KBM-7 (cell line): Measurements from ENCODE around the gene ASB16.
A peak's percentile ranks its signal among the peaks of the same experiment; 100 is the strongest.
"Not testable (repeated sequence)": the region's sequence is repeated elsewhere in the genome, so short reads cannot be mapped to it uniquely, and the experiment has no call there.

Experiments used
- DNase-seq: peaks from one replicate; pipeline ENCODE4 v3.0.0-alpha.2; 2015
- in situ Hi-C: fragments of 300-500 bp; cut with MboI; formaldehyde crosslinking; loops from 2 replicates; pipeline ENCODE4 v1.14.3; 2020; ENCODE audit warnings: low sequenced_read_pairs, low pct_unique_long_range_greater_than_20kb, mixed read lengths

Gene ASB16, protein sequence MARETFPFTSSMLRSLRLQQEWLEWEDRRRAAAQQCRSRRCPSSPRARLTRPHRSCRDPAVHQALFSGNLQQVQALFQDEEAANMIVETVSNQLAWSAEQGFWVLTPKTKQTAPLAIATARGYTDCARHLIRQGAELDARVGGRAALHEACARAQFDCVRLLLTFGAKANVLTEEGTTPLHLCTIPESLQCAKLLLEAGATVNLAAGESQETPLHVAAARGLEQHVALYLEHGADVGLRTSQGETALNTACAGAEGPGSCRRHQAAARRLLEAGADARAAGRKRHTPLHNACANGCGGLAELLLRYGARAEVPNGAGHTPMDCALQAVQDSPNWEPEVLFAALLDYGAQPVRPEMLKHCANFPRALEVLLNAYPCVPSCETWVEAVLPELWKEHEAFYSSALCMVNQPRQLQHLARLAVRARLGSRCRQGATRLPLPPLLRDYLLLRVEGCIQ

DNA sequence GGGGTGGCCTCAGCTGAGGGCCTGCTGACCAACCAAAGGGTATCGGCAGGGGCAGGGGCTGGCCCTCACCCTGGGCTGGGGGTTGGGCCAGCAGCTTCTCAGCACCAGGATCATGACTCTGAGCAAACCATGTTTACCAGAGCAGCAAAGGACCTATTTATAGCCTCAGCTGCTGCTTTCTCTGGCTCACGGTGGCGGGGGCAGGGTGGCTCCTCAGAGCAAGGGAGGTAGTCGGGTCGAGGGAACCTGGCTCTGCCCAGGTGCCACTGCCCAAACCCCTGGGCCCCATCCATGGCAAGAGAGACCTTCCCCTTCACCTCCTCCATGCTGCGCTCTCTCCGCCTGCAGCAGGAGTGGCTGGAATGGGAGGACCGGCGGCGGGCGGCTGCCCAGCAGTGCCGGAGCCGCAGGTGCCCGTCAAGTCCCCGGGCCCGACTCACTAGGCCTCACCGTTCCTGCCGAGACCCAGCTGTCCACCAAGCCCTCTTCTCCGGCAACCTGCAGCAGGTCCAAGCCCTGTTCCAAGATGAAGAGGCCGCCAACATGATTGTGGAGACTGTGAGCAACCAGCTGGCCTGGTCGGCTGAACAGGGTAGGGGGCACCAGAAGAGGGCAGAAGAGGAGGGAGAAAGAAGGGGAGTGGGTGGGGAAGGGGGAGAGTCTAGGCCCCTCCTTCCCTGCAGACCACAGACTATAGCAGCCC, at the start of gene ASB16:
Gene ASB16, plus strand, starts transcription at position 206 of the 703 bp plus-strand sequence. Its CDS starts 86 bp downstream, at position 292.
- in situ Hi-C loops, result no loop called here
- DNase-seq, result no peak

DNA sequence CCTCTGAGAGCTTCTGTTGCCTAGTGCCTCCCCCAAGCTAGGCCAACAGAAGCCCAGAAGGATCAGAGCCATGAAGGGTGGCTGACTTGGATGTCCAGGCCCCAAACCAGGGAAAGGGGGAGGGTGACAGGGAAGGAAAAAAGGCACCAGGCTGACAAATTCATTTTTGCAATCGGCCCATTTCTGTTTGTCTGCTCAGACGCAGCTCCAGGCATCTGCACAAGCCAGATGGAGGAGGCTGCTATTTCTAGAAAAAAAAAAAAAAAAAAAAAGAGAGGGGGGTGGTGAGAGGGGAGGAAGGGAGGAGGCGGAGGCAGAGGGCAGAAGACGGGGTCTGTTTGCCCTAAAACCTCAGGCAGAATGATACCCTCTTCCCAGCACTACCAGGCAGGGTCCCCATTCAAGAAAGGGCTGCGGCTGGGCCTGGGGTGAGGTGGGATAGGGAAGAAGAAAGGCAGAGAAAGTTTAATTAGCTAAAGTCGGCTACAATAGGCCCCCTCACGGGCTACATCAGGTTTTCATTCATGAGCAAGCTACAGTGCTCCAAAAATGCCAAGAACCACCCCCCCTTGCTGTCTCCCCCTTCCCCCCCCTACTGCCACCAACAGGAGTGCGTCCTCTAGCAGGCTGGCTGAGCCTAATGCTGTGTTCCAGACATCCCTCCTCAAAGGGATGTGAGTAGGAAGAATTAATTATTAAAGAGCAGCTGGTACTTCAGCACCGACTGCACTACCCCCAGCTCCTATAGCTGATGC, 49.5 kb upstream of the ASB16 start:
- no peak for DNase-seq
- in situ Hi-C loops, result no loop called here

DNA sequence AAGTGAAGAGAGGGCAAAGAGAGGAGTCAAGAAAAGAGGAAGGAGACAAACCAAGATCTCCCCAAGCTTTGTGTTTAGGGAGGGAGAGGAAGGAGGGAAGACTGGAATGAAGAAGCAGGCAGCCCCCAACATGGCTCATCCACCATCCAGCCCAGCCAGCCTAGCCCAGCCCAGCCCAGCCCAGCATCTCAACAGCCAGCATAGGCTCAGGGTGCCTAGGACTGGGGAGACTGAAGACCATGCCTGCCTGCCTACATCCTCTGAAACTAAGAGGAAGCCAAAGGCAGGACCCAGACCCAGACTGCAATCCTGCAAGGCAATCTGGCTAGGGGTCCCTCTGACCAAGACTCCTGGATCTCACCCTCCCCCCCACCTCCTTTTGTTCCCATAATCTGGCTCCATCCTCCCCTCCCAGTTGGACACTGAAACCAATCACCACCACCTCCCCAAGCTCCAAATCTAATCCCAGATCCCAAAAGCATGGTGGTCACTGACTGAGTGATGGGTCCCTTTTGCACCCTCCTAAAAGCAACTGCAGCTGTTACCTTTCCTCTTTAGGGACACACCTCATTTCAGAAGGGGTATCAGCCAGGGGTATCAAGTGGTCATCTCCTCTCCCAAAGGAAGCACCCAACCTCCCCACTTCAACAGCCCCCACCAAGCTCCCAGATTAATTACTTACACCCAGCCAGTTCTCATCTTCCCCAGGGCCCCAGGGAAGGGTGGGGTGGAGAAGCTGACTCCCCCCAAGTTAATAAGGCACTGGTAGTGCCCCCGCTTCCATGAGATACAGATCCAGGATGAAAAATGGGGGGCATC, 48.3 kb upstream of the ASB16 start:
- DNase-seq, result peak; percentile 50
- in situ Hi-C loops, result no loop called here

DNA sequence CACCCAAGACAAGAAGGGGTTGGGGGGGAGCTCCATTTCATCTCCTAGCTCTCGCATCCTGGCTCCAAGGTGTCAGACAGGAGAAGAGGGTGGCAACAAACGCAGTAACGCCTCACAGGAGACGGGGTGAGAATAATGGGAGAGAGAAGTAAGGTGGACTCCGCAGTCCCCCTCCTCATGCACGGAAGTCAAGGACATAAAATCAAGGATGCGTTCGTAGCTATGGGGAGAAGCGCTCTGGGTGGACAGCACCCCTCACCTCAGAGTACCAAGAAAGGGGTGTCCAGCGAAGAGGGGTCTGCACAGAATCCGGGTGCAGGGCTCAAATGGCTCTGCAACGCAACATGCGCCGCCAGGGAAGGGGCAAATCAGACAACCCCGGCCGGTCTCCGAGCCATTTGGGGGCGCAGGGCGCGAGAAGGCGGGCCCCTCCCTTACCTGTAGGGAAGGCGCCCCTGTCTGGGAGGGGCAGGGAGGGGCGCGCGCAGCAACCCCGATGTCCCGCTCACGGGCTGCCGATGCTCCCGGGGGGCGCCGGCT, 47.6 kb upstream of the ASB16 start:
- DNase-seq, result no peak
- in situ Hi-C loops, result no loop called here

DNA sequence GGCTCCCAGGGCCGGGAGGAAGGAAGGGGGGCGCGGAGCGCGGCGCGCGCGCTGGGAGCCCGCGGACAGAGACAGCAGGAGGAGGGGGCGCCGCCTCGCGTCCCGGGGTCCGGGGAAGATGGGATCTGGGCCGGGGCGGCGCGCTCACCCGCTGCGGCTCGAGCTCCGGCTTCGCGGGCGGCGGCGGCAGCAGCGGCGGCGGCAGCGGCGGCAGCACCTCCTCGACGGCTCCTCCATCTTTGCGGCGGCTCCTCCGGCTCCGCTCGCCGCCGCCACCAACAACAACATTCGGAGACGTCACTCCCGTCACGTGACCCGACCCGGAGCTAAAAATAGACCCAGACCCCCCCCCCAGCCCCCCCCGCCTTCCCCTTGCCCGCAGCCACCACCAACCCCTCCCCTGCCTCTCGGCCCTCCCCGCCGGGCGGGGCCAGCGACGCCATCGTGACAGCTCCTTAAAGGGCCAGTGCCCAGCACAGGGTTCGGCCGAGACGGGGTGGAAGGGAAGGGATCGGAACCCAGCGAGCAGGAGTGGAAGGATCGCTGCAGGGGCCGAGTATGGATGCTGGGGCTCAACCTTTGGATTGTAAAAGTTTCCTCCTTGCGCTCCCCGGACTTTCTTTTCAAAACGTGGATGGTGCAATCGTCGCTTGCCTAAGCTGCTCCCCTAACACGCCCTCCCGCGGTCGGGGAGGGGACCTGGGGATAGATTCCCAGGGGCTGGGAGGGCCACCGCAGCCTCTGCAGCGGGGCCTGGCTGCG, 47.0 kb upstream of the ASB16 start, which contains the start of gene HDAC5:
Gene HDAC5, minus strand, starts transcription at position 286 of the 762 bp plus-strand sequence. CDS start 6,126 bp downstream, outside the sequence.
- in situ Hi-C loops, result no loop called here
- DNase-seq, result peak; percentile 94

DNA sequence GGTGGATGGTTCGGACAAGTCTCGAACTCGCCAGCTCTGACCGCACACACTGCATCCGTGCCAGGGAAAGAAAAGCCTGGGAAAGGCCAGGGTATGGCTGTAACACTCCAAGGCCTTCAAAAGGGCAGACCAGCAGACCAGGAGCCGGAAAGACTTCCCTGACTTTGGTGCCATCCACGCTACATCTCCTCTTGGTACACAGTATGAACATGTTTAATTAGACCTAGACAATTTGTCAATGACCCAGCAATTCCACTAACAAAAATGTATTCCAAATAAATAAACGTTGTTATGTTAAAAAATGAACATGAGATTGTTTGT, 46.4 kb upstream of the ASB16 start:
- DNase-seq, result no peak
- in situ Hi-C loops, result no loop called here

DNA sequence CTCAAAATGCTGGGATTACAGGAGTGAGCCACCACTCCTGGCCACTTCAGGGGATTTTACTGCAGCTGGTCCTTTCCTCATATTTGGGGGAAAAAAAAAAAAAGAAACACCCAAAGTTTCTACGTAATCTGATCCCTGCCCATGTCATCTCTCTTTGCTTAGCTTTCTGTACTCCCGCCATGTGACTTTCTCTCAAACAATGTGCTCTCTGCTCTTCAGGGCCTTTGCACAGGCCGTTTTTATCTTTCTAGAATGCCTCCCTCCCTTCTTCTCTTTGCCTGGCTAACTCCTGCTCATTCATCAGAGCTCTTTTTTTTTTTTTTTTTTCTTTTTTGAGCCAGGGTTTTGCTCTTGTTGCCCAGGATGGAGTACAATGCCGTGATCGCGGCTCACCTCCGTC, 42.1 kb upstream of the ASB16 start:
- in situ Hi-C loops, result no loop called here
- DNase-seq, result no peak

DNA sequence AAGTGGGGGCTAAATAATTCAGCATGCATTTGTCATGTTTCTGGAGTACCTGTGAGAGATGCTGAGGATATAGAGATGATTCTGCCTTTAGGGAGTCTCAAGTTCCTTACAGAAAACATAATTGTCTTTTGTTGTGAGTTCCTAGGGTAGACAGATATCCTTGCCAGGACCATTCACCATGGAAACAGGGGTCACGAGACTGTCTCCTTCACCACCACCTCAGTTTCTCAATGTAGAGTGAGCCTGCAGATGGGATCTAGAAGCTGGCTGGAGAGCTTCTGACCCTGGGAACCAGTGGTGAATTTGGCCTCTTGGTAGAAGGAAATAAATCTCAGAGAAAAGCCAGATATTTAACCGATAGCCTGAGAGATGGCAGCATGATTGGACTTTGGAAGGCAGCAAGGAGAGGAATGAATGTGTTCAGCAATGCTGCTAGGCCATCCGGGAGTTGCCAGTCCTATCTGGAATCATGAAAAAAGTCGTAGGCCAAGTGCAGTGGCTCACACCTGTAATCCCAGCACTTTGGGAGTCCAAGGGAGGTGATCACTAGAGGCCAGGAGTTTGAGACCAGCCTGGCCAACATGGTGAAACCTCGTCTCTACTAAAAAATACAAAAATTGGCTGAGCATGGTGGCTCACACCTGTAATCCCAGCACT, 39.7 kb upstream of the ASB16 start:
- in situ Hi-C loops, result loop anchor here (10.0 kb wide), 1 partner anchor 56 kb away; the partner anchor contains the start of gene G6PC3
- DNase-seq, result no peak

DNA sequence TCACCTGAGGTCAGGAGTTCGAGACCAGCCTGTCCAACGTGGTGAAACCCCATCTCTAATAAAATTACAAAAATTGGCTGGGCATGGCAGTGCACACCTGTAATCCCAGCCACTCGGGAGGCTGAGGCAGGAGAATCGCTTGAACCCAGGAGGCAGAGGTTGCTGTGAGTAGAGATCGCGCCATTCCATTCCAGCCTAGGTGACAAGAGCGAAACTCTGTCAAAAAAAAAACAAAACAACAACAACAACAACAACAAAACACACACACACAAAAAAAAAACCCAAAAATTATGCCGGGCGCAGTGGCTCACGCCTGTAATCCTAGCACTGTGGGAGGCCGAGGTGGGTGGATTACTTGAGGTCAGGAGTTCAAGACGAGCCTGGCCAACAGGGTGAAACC, 39.1 kb upstream of the ASB16 start:
- in situ Hi-C loops, result loop anchor here (10.0 kb wide), 1 partner anchor 57 kb away; the partner anchor contains the start of gene G6PC3
- DNase-seq, result not testable (repeated sequence)

DNA sequence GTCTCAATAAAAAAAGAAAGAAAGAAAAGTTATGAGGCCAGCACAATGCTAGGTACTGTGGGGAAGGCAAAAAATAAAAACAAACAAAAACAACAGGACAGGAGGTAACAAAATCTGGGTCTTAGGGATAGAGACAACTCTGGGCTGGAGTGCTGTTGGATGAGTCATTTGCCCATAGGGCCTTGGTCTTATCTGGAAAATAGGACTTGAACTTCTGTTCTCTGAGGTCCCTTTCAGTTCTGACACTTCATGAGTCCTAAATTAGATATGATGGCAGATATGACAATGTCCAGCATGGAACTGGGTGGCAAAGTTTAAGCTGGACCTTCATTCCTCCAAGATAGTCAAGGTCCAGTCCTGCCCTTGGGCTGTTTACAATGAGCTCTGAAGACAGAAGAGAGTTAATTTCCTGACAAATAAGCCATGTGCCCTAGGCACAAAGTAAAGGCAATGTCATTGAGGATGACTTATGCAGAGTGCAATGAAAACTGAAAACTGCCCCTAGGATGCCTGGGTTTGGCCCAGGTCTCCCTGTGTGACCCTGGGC, 38.2 kb upstream of the ASB16 start:
- no peak for DNase-seq
- in situ Hi-C loops, result loop anchor here (10.0 kb wide), 1 partner anchor 58 kb away; the partner anchor contains the start of gene G6PC3

DNA sequence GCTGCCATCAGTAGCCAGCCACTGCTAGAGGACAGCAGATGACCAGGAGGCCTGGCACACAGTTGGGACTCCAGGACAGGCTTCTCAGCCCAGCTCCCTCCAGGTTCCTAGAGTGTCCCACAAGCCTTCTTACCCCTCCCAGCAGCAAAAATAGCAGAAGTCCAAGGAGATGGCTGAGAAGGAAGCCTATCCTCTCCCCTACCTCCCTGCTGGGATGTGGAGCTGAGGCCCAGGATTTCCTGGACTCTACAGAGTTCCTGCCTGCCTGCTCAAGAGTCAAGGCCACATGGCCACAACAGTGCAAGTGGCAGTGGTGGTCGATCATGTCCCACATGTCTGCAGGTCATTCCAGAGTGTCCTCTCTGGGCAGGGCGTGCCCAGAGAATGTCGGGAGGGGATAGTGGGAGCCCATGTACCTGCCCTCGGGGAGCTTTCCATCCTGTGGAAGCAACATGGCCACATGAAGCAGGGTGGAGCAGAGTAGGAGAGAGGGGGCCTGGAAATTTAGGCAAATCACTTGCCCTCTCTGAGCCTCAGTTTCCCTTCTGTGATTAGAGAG, 36.5 kb upstream of the ASB16 start:
- in situ Hi-C loops, result loop anchor here (10.0 kb wide), 1 partner anchor 59 kb away; the partner anchor contains the start of gene G6PC3
- DNase-seq, result no peak

DNA sequence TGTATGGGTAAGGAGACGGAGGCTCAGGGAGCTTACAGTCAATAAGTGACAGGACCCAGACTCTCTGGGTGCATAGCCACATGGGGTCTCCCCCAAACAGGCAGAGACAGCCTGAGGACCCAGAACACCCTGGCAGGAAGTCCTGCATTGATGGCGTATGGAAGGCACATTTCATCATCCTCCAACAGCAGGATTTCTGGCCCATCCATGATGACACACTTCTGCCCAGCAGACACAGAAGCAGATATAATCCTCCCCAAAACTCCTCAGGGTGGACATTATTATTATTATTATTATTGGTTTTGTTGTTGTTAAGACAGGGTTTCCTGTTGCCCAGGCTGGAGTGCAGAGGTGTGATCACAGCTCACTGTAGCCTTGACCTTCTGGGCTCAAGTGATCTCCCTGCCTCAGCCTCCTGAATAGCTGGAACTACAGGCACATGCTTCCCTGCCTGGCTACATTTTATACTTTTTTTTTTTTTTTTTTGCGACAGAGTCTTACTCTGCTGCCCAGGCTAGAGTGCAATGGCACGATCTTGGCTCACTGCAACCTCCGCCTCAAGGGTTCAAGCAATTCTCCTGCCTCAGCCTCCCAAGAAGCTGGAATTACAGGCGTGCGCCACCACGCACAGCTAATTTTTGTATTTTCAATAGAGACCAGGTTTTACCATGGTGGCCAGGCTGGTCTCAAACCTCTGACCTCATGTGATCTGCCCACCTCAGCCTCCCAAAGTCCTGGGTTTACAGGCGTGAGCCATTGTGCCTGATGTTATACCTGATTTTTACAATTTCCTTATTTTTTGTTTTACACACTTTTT, 35.5 kb upstream of the ASB16 start:
- no peak for DNase-seq
- in situ Hi-C loops, result loop anchor here (10.0 kb wide), 1 partner anchor 60 kb away; the partner anchor contains the start of gene G6PC3

DNA sequence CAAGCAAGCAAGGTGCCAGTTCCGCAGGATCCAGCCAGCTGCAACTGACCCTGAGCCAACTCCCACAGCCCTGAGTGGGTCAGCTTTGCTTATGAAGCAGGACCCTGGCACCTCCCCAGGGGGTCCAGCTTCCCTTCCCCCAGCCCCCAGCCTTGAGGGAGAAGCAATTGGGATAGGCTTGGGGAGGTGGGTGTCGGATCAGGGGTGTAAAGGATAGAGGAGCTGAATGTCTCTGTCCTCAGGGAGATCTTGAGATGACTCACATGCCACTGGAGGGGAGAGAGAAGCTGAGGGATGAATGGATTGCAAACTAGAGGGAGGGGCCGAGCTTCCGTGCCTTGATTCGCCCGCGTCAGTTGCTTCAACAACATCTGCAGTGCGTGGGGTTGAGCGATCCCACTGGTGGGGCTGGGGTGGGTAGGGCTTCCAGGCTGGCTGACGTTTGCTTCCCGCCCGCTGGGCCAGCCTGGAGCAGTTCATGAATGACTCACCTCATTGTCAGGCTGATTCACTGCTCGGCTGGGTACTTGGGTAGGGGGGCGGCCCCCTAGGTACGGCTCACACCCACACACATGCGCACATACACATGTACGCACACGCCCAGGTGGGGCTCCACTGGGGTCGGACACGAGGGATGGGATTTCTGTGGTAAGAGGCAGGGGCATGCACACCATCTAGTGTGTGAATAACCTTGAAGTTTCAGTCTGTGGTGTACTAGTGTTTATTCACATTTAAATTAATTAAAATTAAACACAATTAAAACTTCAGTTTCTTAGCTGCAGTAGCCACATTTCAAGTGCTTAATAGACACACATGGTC, 32.4 kb upstream of the ASB16 start:
- in situ Hi-C loops, result loop anchor here (10.0 kb wide), 1 partner anchor 63 kb away; the partner anchor contains the start of gene G6PC3
- peak; percentile 60 for DNase-seq

DNA sequence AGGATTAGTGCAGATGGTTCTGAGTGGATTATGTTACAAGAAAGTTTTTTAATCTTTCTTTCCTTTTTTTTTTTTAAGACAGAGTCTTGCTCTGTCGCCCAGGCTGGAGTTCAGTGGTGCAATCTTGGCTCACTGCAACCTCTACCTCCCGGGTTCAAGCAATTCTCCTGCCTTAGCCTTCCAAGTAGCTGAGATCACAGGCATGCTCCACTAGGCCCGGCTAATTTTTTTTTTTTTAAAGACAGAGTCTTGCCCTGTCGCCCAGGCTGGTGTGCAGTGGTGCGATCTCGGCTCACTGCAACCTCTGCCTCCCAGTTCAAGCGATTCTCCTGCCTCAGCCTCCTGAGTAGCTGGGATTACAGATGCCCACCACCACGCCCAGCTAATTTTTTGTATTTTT, 26.6 kb upstream of the ASB16 start:
- DNase-seq, in situ Hi-C loops: not testable (repeated sequence)
